GM21717 (cell line): Measurements from ENCODE around the gene ZNF648.
"Not testable (repeated sequence)": the region's sequence is repeated elsewhere in the genome, so short reads cannot be mapped to it uniquely, and the experiment has no call there.

ENCODE experiments used
- ATAC-seq: cut with Tn5 transposase; IDR thresholded peaks from one replicate; pipeline ENCODE4 v1.9.1; 2021; ENCODE audit warnings: mild to moderate bottlenecking, moderate library complexity; ENCODE audit not compliant: unreplicated experiment

ZNF648 gene

GRCh38 chr1:182080040-182080439 is 18.5 kb upstream of the ZNF648 start:
- ATAC-seq = no peak

- ATAC-seq = no peak
These were observed 10.4 kb upstream of the ZNF648 start for GRCh38 chr1:182071924-182072323.

- ATAC-seq = no peak
These were observed 7.5 kb upstream of the ZNF648 start for GRCh38 chr1:182069028-182069466.

DNA sequence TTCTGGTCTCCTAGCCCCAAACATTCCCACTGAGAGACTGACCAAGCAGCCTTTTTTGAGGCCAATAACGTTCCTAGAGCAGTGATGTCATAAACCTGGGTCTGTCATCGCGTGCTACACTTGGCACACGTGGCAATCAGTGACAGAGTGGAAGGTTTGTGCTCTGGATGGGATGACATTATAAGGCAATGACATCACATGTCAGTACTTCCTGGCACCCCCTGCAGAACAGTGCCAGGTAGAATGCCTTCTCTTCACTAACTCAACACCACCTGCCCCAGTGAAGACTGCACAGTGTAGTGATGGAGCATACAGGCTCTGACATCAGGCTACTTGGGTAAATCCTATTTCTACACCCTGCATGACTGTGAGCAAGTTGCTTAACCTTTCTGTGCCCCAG is 5.4 kb upstream of the ZNF648 start:
- ATAC-seq = no peak

DNA sequence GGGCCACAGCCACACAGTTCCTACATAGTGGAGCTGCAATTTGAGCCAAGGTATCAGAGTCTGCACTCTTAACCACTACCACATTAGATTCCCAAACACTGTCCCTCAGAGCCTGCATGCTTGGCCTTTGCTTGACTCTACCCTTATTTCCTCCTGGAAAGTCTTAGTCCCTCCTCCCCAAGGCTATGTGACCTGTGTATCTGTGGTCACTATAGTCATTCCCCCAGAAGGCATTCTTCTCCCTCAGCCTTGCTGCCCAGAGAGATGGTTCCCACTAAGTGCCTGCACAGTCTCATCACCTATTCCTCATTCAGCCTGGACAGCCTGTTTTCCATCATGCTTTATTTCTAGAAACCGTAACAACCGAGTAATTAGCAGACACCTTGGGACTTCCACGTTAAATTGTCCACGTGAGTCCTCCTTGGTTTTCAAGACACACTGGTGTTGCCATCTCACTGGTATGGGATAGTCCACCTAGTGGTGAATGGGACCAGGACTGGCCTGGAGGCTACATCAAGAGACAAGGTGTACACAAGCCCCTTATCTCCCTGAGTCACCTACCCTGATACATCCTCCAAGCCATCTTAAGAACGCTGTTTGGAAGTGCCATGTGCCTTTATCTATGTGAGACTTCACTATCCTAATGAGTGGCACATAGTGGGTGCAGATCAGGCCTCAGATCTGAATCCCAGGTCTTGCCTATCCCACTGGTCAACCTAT is 3.8 kb upstream of the ZNF648 start:
- ATAC-seq = no peak

GRCh38 chr1:182064611-182065010 is 3.1 kb upstream of the ZNF648 start:
- ATAC-seq = no peak

- ATAC-seq = no peak
These were observed 711 bp upstream of the ZNF648 start for GRCh38 chr1:182062223-182062622.

GRCh38 chr1:182060877-182061276 is 635 bp downstream of the ZNF648 start:
- ATAC-seq = no peak

DNA sequence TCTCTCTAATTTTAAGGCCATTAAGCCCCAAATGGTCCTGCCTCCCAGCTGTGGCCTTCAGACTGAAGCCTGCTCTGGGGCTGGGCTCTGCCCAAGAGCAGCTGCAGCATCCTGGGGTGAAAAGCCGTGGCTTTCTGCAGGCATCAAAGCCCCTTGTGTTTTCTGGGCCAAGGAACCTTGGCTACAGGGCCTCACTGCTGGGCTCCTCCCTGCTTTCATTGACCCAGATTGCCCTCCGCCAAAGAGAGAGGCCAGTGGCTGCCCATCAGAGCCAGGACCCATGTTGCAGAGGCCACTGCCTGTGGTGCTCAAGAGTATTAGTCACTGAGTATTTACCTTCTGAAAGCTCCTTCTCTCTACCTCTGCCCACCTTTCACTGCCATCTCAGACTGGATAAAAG is 1.6 kb downstream of the ZNF648 start:
- no peak for ATAC-seq

GRCh38 chr1:182056601-182057366 is 4.7 kb downstream of the ZNF648 start:
- no peak for ATAC-seq

GRCh38 chr1:182054698-182055326 is 6.7 kb downstream of the ZNF648 start:
- no peak for ATAC-seq

GRCh38 chr1:182052355-182052754 is 9.2 kb downstream of the ZNF648 start:
- ATAC-seq = no peak

DNA sequence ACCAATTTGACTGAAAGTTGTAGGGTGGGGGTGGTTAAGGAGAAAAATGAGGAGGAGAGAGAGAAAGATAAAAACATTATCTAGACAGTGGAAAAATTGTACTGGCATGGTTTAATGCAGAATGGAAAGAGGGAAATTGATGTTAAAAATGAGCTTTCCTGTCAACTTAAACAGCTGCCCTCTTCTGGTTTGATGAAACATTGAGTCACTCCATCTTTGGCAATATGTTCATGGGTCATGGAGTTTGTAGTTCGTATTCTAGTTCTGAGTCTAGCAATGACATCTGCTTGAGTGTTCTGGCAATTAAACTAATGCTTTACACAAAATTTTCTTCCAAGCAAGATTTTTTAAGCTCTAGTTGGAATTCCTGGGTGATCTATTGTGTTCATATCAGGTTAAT is 9.6 kb downstream of the ZNF648 start:
- ATAC-seq = no peak

DNA sequence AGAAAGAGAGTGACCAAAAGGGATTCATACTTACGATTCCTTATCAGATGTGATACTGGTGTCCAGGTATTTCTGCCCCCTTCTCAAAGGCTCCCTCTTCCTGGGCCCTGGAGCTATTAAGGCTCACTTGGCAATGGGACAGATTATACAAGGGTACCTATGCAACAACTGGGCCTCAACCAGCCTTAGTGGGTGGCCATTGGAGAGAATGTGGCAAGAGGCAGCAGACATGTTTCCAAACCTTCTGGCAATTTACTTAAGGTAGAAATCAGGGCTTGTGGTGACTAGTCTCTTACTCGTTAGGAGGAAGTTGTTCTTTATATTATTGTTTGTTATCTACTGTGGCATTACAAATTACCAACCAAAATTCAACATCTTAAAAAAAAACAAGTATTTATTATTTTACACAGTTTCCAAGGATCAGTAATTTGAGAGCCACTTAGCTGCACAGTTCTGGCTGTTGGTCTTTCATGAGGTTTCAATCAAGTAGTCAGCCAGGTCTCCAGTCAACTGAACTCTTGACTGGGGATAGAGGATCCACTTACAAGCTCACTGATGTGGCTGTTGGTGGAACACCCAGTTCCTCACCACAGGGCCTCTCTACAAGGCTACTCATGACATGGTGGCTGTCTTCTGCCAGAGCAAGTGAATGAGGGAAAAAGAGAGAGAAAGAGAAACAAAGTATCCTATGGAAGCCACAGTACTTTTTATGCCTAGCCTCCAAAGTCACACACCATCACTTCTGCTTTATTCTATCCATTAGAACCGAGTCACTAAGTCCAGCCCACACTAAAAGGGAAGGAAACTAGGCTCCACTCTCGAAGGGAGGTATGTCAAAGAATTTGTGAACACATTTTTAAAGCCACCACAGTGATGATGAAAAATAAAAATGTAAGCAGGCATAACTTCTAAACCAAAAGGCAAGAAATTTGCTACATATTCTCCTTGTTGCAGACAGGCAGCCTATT is 10.7 kb downstream of the ZNF648 start:
- no peak for ATAC-seq

- no peak for ATAC-seq
These were observed 12.9 kb downstream of the ZNF648 start for GRCh38 chr1:182048562-182048961.

DNA sequence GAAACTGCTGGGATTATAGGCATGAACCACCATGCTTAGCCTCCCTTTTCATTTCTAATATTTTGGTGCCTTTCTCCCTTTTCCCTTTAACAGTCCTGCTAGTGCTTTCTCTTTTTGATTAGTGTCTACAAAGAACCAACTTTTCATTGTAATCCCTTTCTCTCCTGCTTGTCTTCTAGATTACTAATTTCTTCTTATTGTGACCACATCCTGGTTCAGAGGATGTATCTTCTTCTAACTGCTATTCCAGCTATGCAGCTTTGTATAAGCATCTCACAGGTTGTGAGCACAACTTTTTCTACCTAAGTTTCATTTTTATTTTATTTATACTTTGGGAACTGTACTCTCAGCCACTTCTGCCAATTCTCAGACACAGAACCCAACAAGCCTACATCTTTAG is 14.7 kb downstream of the ZNF648 start:
- ATAC-seq = no peak

DNA sequence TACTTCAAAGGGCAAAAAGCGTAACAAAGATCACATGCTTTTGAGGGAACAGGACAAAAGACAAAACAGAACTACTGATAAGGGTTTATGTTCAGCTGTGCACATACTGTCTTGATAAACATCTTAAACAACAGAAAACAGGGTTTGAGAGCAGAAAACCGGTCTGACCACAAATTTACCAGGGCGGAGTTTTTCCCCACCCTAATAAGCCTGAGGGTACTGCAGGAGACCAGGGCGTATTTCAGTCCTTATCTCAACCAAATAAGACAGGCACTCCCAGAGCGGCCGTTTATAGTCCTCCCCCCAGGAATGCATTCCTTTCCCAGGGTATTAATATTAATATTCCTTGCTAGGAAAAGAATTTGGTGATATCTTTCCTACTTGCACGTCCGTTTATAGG is 16.0 kb downstream of the ZNF648 start:
- not testable (repeated sequence) for ATAC-seq

DNA sequence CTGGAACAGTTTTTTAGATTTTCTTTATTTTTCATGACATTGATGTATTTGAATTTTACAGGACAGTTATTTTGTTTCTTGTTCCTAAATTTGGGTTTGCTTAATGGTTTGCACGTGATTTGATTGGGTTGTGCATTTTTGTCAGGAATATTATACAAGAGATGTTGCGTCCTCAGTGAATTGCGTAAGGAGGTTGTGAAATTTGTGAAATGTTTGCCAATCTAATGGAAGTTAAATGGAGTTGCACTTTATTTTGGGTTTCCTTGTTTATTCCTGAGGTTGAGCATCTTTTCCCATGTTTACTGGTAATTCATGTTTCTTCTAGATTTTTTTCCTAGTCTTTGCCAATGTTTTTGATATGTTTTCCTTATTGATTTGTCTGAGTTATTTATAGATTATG is 19.9 kb downstream of the ZNF648 start:
- no peak for ATAC-seq

GRCh38 chr1:182038220-182038619 is 23.3 kb downstream of the ZNF648 start:
- ATAC-seq = no peak

DNA sequence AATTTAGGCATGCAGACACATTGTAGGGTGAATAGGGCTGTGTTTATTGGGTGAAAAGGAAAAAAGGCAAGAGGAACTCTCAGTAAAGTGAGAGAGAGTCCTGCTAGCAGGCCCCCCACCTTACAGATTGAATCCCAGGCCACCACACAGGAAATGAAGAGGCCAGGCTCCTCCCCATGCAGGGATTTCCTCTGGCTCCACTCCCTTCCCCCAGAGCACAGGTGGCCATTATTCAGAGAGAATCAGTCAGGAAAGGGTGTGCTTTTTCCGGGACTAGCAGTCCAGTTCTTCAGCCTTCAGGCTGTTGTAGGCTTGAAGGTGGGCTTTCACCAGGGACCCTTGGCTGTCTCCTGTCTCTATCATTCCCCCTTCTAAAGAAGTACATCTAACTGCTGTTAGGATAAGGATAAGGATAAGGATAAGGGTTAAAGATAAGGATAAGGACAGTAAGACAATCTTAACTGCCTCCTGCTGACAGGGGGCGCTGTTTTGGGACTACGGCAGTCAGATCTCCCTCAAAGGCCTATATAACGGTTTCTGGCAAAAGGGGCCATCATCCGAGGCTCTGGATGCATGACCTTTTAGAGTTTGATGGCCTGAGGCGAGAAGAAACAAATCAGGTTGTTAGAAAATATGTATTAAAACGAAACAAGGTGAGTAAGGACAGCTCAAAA is 26.3 kb downstream of the ZNF648 start:
- ATAC-seq = no peak
